GM23338 (cell line): ENCODE data around the gene PRKACA. TPM values are rescaled to one million over a fixed set of nuclear protein-coding genes. Genes with fewer than 3 reads are reported as not detected.

Experiments used
- ATAC-seq: fragments of 200-7000 bp; cut with Tn5 transposase; 3 replicates; pipeline ENCODE4 v1.9.1; 2020
- DNase-seq: peaks from one replicate; pipeline ENCODE4 v3.0.0-alpha.2; 2015; ENCODE audit warnings: low spot score
- H2AFZ ChIP-seq: fragments of 200-600 bp; sonication (generic); 2 replicates; pipeline ENCODE4 v1.8.0; 2016; ENCODE audit warnings: antibody characterized with exemption, mild to moderate bottlenecking, moderate library complexity
- H3F3A ChIP-seq: fragments of 200-600 bp; sonication (generic); replicated peaks from 2 replicates; pipeline ENCODE4 v1.8.0; 2017; ENCODE audit warnings: antibody characterized with exemption, mixed run types, low read depth
- H3K27ac ChIP-seq: fragments of 200-600 bp; sonication (generic); 2 replicates; pipeline ENCODE4 v1.6.1; 2016; ENCODE audit warnings: low read depth
- H3K27me3 ChIP-seq: fragments of 200-600 bp; sonication (generic); 2 replicates; pipeline ENCODE4 v1.8.0; 2016; ENCODE audit warnings: mild to moderate bottlenecking, mixed run types, moderate library complexity; ENCODE audit not compliant: insufficient read depth
- H3K36me3 ChIP-seq: fragments of 200-600 bp; sonication (generic); 2 replicates; pipeline ENCODE4 v1.8.0; 2016; ENCODE audit warnings: mild to moderate bottlenecking; ENCODE audit not compliant: insufficient read depth
- H3K4me1 ChIP-seq: fragments of 200-600 bp; sonication (generic); 2 replicates; pipeline ENCODE4 v1.8.0; 2016; ENCODE audit warnings: mild to moderate bottlenecking, moderate library complexity; ENCODE audit not compliant: insufficient read depth
- H3K4me2 ChIP-seq: fragments of 200-600 bp; sonication (generic); 2 replicates; pipeline ENCODE4 v1.7.1; 2017; ENCODE audit warnings: mixed run types
- H3K4me3 ChIP-seq: fragments of 200-600 bp; sonication (generic); 2 replicates; pipeline ENCODE4 v1.6.1; 2016; ENCODE audit warnings: mixed run types
- H3K79me2 ChIP-seq: fragments of 200-600 bp; sonication (generic); replicated peaks from 2 replicates; pipeline ENCODE4 v1.8.0; 2017; ENCODE audit warnings: mild to moderate bottlenecking; ENCODE audit not compliant: insufficient read depth
- H3K9me2 ChIP-seq: fragments of 200-600 bp; sonication (generic); 2 replicates; pipeline ENCODE4 v1.8.0; 2017; ENCODE audit not compliant: insufficient read depth
- H4K20me1 ChIP-seq: fragments of 200-600 bp; sonication (generic); replicated peaks from 2 replicates; pipeline ENCODE4 v1.8.0; 2017; ENCODE audit warnings: mild to moderate bottlenecking; ENCODE audit not compliant: insufficient read depth
- H3K27ac Mint-ChIP-seq: 2 replicates; pipeline ENCODE4 v1.8.0; 2020; ENCODE audit warnings: inconsistent platforms, mild to moderate bottlenecking, moderate library complexity, mixed read lengths
- H3K27me3 Mint-ChIP-seq: 3 replicates; pipeline ENCODE4 v1.8.0; 2022; ENCODE audit warnings: low read depth, mild to moderate bottlenecking, moderate library complexity, mixed read lengths, inconsistent platforms; ENCODE audit not compliant: insufficient read depth, poor library complexity
- H3K36me3 Mint-ChIP-seq: 3 replicates; pipeline ENCODE4 v1.8.0; 2021; ENCODE audit warnings: low read depth, mild to moderate bottlenecking, inconsistent platforms, moderate library complexity, mixed read lengths
- H3K4me1 Mint-ChIP-seq: 3 replicates; pipeline ENCODE4 v1.8.0; 2020; ENCODE audit warnings: mild to moderate bottlenecking, inconsistent platforms, mixed read lengths
- H3K4me3 Mint-ChIP-seq: 3 replicates; pipeline ENCODE4 v1.8.0; 2021; ENCODE audit warnings: moderate library complexity, mild to moderate bottlenecking, inconsistent platforms, mixed read lengths
- H3K9me3 Mint-ChIP-seq: 3 replicates; pipeline ENCODE4 v1.8.0; 2020; ENCODE audit warnings: moderate library complexity, mild to moderate bottlenecking, inconsistent platforms, mixed read lengths
- CREB1 ChIP-seq: fragments of 250-450 bp; sonication (Bioruptor Pico); IDR thresholded peaks from 2 replicates; pipeline ENCODE4 v1.5.0; 2020; ENCODE audit warnings: low read depth, mild to moderate bottlenecking, moderate library complexity
- ETS1 ChIP-seq: IDR thresholded peaks from 2 replicates; pipeline ENCODE4 v1.6.1; 2016; ENCODE audit warnings: antibody characterized with exemption
- EZH2 ChIP-seq: fragments of 200-600 bp; sonication (generic); IDR thresholded peaks from one replicate; pipeline ENCODE4 v1.8.0; 2017; ENCODE audit warnings: antibody characterized with exemption, mild to moderate bottlenecking, low read depth; ENCODE audit not compliant: unreplicated experiment
- JUNB ChIP-seq: IDR thresholded peaks from one replicate; pipeline ENCODE4 v1.6.1; 2016; ENCODE audit warnings: antibody characterized with exemption; ENCODE audit not compliant: unreplicated experiment
- NANOG ChIP-seq: IDR thresholded peaks from 2 replicates; pipeline ENCODE4 v1.6.1; 2016; ENCODE audit warnings: antibody characterized with exemption, borderline replicate concordance
- POLR2AphosphoS5 ChIP-seq: IDR thresholded peaks from 2 replicates; pipeline ENCODE4 v1.6.1; 2016; ENCODE audit warnings: antibody characterized with exemption, low read depth
- ZNF114 ChIP-seq: fragments of 250-450 bp; sonication (Bioruptor Pico); IDR thresholded peaks from 2 replicates; pipeline ENCODE4 v1.5.0; 2020; ENCODE audit warnings: mild to moderate bottlenecking, moderate library complexity
- long read RNA-seq: library from polyadenylated mRNA; unstranded; transcript quantifications from one replicate; pipeline ENCODE4 v2.0.0, GENCODE V29; 2020; ENCODE audit not compliant: unreplicated experiment
- polyA plus RNA-seq: library from polyadenylated mRNA; unstranded; fragments of >200 nt; fragmentation: Nextera tagmentation; extraction: Ambion mirVana; gene quantifications from 2 replicates; pipeline ENCODE4 v1.2.1, GENCODE V29; 2016
- total RNA-seq: library from RNA; depleted of rRNA; stranded (reverse); fragments of >200 nt; shearing (Covaris generic); gene quantifications from 2 replicates; pipeline ENCODE4 v1.2.3, GENCODE V29; 2014; rRNA removed
- TF ChIP-seq, protein P1 (sequence below): IDR thresholded peaks from one replicate; pipeline ENCODE4 v1.6.1; 2018; ENCODE audit warnings: antibody characterized with exemption; ENCODE audit not compliant: unreplicated experiment

Gene PRKACA
- total RNA-seq (25.7 and 31.3 TPM in 2 replicates), polyA plus RNA-seq (12.3 and 13.0 TPM in 2 replicates)
- long read RNA-seq, partial matches to known transcripts, result 0 of 3 reads
- long read RNA-seq, other reads (novel, unspliced or antisense), result 3 of 3 reads

DNA sequence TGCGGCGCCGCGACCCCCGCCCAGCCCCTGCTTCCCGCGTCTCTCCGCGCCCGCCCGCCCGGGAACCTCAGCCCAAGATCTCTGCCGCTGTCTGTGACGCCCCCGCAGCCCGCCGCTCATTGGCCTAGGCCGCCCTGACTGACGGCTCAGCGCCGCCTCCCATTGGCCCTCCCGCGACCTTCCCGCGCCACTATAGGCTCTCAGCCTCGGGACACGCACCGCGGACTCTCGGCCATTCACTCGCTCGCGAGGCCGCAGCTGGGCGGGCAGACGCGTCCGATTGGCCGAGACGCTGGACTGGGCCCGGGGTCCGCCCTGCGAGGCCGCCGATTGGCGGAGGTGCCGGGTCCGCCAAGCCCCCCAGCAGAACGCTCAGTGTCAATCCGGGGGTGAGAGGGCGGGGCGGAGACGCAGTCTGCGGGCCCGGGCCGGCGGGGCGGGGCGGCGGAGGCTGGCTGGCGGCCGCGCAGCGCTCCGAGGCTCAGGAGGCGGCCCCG lies at the start of gene PRKACA:
Gene PRKACA, minus strand, starts transcription at position 95 of the 497 bp plus-strand sequence. CDS start 215 bp downstream, outside the sequence.
- Mint-ChIP-seq H3K36me3 (peaks cover 20% of the 10 kb centered on the region), H3K4me3 (peak within 1 kb of the TSS; percentile 84), H3K27me3 (peaks cover 14% of the 10 kb centered on the region), H3K4me1 (peaks cover 34% of the 10 kb centered on the region), H3K9me3 (no peaks in the 10 kb centered on the region; the same call in 2 of the 3 replicates), H3K27ac (peak within 1 kb of the TSS; percentile 84)
- Histone ChIP-seq H4K20me1 (peaks cover 14% of the 10 kb centered on the region), H3K4me3 (peak within 1 kb of the TSS; percentile 79), H2AFZ (0 out of 2 replicates have a peak within 1 kb of the TSS, but pooled peaks have one; percentile 72), H3K4me2 (peak within 1 kb of the TSS; percentile 92), H3K27me3 (no peaks in the 10 kb centered on the region), H3K4me1 (peaks cover 37% of the 10 kb centered on the region), H3F3A (peaks cover 26% of the 10 kb centered on the region), H3K27ac (peak within 1 kb of the TSS; percentile 88), H3K36me3 (no peaks in the 10 kb centered on the region; the same call in 1 of the 2 replicates), H3K9me2 (no peaks in the 10 kb centered on the region), H3K79me2 (peaks cover 17% of the 10 kb centered on the region)
- peak; percentile 93 for ATAC-seq
- peak; percentile 89 for TF ChIP-seq CREB1
- peak; percentile 65 for TF ChIP-seq POLR2AphosphoS5
- TF ChIP-seq JUNB, result no peak
- TF ChIP-seq, protein P1, sequence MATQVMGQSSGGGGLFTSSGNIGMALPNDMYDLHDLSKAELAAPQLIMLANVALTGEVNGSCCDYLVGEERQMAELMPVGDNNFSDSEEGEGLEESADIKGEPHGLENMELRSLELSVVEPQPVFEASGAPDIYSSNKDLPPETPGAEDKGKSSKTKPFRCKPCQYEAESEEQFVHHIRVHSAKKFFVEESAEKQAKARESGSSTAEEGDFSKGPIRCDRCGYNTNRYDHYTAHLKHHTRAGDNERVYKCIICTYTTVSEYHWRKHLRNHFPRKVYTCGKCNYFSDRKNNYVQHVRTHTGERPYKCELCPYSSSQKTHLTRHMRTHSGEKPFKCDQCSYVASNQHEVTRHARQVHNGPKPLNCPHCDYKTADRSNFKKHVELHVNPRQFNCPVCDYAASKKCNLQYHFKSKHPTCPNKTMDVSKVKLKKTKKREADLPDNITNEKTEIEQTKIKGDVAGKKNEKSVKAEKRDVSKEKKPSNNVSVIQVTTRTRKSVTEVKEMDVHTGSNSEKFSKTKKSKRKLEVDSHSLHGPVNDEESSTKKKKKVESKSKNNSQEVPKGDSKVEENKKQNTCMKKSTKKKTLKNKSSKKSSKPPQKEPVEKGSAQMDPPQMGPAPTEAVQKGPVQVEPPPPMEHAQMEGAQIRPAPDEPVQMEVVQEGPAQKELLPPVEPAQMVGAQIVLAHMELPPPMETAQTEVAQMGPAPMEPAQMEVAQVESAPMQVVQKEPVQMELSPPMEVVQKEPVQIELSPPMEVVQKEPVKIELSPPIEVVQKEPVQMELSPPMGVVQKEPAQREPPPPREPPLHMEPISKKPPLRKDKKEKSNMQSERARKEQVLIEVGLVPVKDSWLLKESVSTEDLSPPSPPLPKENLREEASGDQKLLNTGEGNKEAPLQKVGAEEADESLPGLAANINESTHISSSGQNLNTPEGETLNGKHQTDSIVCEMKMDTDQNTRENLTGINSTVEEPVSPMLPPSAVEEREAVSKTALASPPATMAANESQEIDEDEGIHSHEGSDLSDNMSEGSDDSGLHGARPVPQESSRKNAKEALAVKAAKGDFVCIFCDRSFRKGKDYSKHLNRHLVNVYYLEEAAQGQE, result no peak
- peak; percentile 99 for DNase-seq

- Histone ChIP-seq H3K4me1 (no peaks in the 10 kb centered on the region; the same call in 1 of the 2 replicates), H3K9me2 (no peaks in the 10 kb centered on the region), H3K4me2 (no peak overlapping the region), H4K20me1 (peaks cover 5% of the 10 kb centered on the region; the same call in 1 of the 2 replicates), H3K27me3 (no peaks in the 10 kb centered on the region), H3F3A (0 out of 2 replicates have a peak, but pooled peaks cover 3% of the 10 kb centered on the region), H3K79me2 (no peaks in the 10 kb centered on the region), H2AFZ (no peak overlapping the region), H3K36me3 (peaks cover 12% of the 10 kb centered on the region), H3K27ac (no peak overlapping the region), H3K4me3 (no peak overlapping the region)
- Mint-ChIP-seq H3K27me3 (peaks cover 8% of the 10 kb centered on the region), H3K27ac (no peak overlapping the region), H3K9me3 (no peaks in the 10 kb centered on the region), H3K4me3 (no peak overlapping the region; the same call in 2 of the 3 replicates), H3K36me3 (peaks cover 45% of the 10 kb centered on the region), H3K4me1 (peaks cover 25% of the 10 kb centered on the region)
- no peak for ATAC-seq
- DNase-seq, result no peak
- TF ChIP-seq ETS1 (no peak), ZNF114 (CRISPR knock-in tag) (no peak), NANOG (no peak), EZH2 (no peak), CREB1 (no peak)
- TF ChIP-seq, protein P1, result no peak
Measured at GRCh38 chr19:14166999-14167575, 49.5 kb upstream of the PRKACA start.
